Measurements from ENCODE around the gene ZNF18. TPM values are rescaled to one million over a fixed set of nuclear protein-coding genes. Genes with fewer than 3 reads are reported as not detected.
A peak's percentile ranks its signal among the peaks of the same experiment; 100 is the strongest.

Gene ZNF18
- total and polyA plus RNA-seq, 2 experiments from 2014 or later = 5.9 to 9.8 TPM

DNA sequence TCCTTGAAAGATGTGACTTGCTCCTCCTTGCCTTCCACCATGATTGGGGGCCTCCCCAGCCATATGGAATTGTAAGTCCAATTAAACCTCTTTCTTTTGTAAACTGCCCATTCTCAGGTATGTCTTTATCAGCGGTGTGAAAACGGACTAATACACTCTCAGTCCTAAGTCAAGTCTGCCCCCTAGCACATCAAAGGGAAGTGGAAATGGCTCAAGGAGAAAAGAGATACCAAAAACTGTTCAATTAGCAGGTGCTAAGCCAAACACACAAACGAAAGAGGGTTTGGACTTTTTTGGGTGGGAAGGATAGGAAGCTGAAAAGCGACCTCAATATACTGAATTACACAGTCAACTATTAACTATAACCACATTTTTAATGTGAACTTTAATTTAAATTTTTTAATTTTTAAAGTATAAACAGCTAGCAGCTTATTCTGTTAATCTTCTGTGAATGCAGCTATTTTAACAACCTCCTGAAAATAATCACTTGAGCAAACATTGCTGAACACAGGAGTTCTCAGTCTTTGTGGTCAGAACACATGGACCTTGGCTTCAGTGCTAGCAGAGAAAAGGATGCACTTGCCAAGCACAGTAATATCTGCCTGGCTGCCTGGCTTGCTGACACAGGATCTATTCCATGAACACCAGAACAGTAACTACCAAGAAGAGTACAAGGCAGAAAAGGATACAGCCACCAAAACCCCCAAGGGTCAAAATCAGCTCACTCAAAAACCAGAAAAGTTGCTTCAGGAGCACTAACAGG is 10.9 kb downstream of the ZNF18 start:
- Histone ChIP-seq H3K27ac (ENCODE audit: low read depth) (no peak overlapping the region), H4K20me1 (replicated peaks; ENCODE audit: insufficient read depth) (no peaks in the 10 kb centered on the region), H3K36me3 (ENCODE audit: insufficient read depth) (peaks cover 6% of the 10 kb centered on the region; the same call in 1 of the 2 replicates), H3K79me2 (replicated peaks; ENCODE audit: insufficient read depth) (no peaks in the 10 kb centered on the region), H3K4me2 (no peak overlapping the region), H3K27me3 (ENCODE audit: insufficient read depth) (no peaks in the 10 kb centered on the region), H3K9me2 (ENCODE audit: insufficient read depth) (no peaks in the 10 kb centered on the region), H2AFZ (no peak overlapping the region), H3F3A (replicated peaks; ENCODE audit: low read depth) (no peaks in the 10 kb centered on the region), H3K4me1 (ENCODE audit: insufficient read depth) (peaks cover 34% of the 10 kb centered on the region), H3K4me3 (no peak overlapping the region)
- DNase-seq (ENCODE audit: low spot score) = no peak
- no peaks in the 10 kb centered on the region for H3K9me3 Mint-ChIP-seq
- H3K4me3 Mint-ChIP-seq = no peak overlapping the region
- no peak for ATAC-seq
- TF ChIP-seq, protein P1, sequence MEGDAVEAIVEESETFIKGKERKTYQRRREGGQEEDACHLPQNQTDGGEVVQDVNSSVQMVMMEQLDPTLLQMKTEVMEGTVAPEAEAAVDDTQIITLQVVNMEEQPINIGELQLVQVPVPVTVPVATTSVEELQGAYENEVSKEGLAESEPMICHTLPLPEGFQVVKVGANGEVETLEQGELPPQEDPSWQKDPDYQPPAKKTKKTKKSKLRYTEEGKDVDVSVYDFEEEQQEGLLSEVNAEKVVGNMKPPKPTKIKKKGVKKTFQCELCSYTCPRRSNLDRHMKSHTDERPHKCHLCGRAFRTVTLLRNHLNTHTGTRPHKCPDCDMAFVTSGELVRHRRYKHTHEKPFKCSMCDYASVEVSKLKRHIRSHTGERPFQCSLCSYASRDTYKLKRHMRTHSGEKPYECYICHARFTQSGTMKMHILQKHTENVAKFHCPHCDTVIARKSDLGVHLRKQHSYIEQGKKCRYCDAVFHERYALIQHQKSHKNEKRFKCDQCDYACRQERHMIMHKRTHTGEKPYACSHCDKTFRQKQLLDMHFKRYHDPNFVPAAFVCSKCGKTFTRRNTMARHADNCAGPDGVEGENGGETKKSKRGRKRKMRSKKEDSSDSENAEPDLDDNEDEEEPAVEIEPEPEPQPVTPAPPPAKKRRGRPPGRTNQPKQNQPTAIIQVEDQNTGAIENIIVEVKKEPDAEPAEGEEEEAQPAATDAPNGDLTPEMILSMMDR (conservative IDR thresholded peaks at IDR 0.05; ENCODE audit: low read depth in 2 of 2) = peak in 1 of 2 experiments; percentile 14; a peak in 1 of 4 replicates
- TF ChIP-seq CREB1 (CRISPR knock-in tag; IDR thresholded peaks at IDR 0.05; ENCODE audit: low read depth) (no peak), ZNF114 (CRISPR knock-in tag; IDR thresholded peaks at IDR 0.05) (no peak)
- TF ChIP-seq, protein P2, sequence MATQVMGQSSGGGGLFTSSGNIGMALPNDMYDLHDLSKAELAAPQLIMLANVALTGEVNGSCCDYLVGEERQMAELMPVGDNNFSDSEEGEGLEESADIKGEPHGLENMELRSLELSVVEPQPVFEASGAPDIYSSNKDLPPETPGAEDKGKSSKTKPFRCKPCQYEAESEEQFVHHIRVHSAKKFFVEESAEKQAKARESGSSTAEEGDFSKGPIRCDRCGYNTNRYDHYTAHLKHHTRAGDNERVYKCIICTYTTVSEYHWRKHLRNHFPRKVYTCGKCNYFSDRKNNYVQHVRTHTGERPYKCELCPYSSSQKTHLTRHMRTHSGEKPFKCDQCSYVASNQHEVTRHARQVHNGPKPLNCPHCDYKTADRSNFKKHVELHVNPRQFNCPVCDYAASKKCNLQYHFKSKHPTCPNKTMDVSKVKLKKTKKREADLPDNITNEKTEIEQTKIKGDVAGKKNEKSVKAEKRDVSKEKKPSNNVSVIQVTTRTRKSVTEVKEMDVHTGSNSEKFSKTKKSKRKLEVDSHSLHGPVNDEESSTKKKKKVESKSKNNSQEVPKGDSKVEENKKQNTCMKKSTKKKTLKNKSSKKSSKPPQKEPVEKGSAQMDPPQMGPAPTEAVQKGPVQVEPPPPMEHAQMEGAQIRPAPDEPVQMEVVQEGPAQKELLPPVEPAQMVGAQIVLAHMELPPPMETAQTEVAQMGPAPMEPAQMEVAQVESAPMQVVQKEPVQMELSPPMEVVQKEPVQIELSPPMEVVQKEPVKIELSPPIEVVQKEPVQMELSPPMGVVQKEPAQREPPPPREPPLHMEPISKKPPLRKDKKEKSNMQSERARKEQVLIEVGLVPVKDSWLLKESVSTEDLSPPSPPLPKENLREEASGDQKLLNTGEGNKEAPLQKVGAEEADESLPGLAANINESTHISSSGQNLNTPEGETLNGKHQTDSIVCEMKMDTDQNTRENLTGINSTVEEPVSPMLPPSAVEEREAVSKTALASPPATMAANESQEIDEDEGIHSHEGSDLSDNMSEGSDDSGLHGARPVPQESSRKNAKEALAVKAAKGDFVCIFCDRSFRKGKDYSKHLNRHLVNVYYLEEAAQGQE (IDR thresholded peaks at IDR 0.05; ENCODE audit: unreplicated experiment) = no peak
- H3K4me1 Mint-ChIP-seq = peaks cover 40% of the 10 kb centered on the region
- no peaks in the 10 kb centered on the region for H3K27me3 Mint-ChIP-seq (ENCODE audit: insufficient read depth, low read depth, poor library complexity)
- H3K27ac Mint-ChIP-seq = no peak overlapping the region
- peaks cover 54% of the 10 kb centered on the region for H3K36me3 Mint-ChIP-seq (ENCODE audit: low read depth)

DNA sequence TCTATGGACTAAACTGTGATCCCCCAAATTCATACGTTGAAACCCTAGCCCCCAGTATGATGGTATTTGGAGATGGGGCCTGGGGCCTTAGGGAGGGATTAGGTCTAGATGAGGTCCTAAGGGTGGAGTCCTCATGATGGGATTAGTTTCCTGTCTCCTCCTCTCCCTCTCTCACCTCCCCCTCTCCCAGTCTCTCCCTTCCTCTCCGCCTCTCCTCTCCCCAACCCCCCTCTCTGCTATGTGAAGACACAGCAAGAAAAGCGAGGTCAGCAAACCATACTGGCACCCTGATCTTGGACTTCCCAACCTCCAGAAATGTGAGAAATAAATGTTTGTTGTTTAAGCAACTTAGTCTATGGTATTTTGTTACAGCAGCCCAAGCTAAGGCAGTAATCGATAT is 15.4 kb downstream of the ZNF18 start:
- Histone ChIP-seq H3K4me2 (peak overlapping the region; percentile 58; the same call in 1 of the 2 replicates), H3K4me3 (0 out of 2 replicates have a peak overlapping the region, but pooled peaks have one; percentile 12), H2AFZ (no peak overlapping the region), H3K36me3 (ENCODE audit: insufficient read depth) (peaks cover 9% of the 10 kb centered on the region; the same call in 1 of the 2 replicates), H4K20me1 (replicated peaks; ENCODE audit: insufficient read depth) (no peaks in the 10 kb centered on the region), H3K27ac (ENCODE audit: low read depth) (no peak overlapping the region), H3K27me3 (ENCODE audit: insufficient read depth) (no peaks in the 10 kb centered on the region), H3F3A (replicated peaks; ENCODE audit: low read depth) (no peaks in the 10 kb centered on the region), H3K9me2 (ENCODE audit: insufficient read depth) (0 out of 2 replicates have a peak, but pooled peaks cover 3% of the 10 kb centered on the region), H3K79me2 (replicated peaks; ENCODE audit: insufficient read depth) (no peaks in the 10 kb centered on the region), H3K4me1 (ENCODE audit: insufficient read depth) (peaks cover 24% of the 10 kb centered on the region; the same call in 1 of the 2 replicates)
- peak; percentile 36 for DNase-seq (ENCODE audit: low spot score)
- Mint-ChIP-seq H3K4me3 (no peak overlapping the region), H3K27me3 (ENCODE audit: insufficient read depth, low read depth, poor library complexity) (no peaks in the 10 kb centered on the region), H3K4me1 (peaks cover 17% of the 10 kb centered on the region; the same call in 2 of the 3 replicates), H3K36me3 (ENCODE audit: low read depth) (peaks cover 52% of the 10 kb centered on the region), H3K27ac (peak overlapping the region; percentile 20; the same call in 1 of the 2 replicates), H3K9me3 (no peaks in the 10 kb centered on the region)
- ATAC-seq = peak; percentile 73
- TF ChIP-seq STAT1 (IDR thresholded peaks at IDR 0.05; ENCODE audit: unreplicated experiment) (no peak), EZH2 (IDR thresholded peaks at IDR 0.05; ENCODE audit: low read depth, unreplicated experiment) (no peak), ZNF331 (CRISPR knock-in tag; IDR thresholded peaks at IDR 0.05; ENCODE audit: low read depth) (no peak), NANOG (IDR thresholded peaks at IDR 0.05; ENCODE audit: borderline replicate concordance) (no peak)
- TF ChIP-seq, protein P3, sequence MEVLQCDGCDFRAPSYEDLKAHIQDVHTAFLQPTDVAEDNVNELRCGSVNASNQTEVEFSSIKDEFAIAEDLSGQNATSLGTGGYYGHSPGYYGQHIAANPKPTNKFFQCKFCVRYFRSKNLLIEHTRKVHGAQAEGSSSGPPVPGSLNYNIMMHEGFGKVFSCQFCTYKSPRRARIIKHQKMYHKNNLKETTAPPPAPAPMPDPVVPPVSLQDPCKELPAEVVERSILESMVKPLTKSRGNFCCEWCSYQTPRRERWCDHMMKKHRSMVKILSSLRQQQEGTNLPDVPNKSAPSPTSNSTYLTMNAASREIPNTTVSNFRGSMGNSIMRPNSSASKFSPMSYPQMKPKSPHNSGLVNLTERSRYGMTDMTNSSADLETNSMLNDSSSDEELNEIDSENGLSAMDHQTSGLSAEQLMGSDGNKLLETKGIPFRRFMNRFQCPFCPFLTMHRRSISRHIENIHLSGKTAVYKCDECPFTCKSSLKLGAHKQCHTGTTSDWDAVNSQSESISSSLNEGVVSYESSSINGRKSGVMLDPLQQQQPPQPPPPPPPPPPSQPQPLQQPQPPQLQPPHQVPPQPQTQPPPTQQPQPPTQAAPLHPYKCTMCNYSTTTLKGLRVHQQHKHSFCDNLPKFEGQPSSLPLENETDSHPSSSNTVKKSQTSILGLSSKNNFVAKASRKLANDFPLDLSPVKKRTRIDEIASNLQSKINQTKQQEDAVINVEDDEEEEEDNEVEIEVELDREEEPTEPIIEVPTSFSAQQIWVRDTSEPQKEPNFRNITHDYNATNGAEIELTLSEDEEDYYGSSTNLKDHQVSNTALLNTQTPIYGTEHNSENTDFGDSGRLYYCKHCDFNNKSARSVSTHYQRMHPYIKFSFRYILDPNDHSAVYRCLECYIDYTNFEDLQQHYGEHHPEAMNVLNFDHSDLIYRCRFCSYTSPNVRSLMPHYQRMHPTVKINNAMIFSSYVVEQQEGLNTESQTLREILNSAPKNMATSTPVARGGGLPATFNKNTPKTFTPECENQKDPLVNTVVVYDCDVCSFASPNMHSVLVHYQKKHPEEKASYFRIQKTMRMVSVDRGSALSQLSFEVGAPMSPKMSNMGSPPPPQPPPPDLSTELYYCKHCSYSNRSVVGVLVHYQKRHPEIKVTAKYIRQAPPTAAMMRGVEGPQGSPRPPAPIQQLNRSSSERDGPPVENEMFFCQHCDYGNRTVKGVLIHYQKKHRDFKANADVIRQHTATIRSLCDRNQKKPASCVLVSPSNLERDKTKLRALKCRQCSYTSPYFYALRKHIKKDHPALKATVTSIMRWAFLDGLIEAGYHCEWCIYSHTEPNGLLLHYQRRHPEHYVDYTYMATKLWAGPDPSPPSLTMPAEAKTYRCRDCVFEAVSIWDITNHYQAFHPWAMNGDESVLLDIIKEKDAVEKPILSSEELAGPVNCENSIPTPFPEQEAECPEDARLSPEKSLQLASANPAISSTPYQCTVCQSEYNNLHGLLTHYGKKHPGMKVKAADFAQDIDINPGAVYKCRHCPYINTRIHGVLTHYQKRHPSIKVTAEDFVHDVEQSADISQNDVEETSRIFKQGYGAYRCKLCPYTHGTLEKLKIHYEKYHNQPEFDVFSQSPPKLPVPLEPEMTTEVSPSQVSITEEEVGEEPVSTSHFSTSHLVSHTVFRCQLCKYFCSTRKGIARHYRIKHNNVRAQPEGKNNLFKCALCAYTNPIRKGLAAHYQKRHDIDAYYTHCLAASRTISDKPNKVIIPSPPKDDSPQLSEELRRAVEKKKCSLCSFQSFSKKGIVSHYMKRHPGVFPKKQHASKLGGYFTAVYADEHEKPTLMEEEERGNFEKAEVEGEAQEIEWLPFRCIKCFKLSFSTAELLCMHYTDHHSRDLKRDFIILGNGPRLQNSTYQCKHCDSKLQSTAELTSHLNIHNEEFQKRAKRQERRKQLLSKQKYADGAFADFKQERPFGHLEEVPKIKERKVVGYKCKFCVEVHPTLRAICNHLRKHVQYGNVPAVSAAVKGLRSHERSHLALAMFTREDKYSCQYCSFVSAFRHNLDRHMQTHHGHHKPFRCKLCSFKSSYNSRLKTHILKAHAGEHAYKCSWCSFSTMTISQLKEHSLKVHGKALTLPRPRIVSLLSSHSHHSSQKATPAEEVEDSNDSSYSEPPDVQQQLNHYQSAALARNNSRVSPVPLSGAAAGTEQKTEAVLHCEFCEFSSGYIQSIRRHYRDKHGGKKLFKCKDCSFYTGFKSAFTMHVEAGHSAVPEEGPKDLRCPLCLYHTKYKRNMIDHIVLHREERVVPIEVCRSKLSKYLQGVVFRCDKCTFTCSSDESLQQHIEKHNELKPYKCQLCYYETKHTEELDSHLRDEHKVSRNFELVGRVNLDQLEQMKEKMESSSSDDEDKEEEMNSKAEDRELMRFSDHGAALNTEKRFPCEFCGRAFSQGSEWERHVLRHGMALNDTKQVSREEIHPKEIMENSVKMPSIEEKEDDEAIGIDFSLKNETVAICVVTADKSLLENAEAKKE (CRISPR knock-in tag; IDR thresholded peaks at IDR 0.05) = no peak

Data from GM23338 (cell line).